ENCODE measurements around the gene TUBA4B.
"Not testable (repeated sequence)": the region's sequence is repeated elsewhere in the genome, so short reads cannot be mapped to it uniquely, and the experiment has no call there.

Gene TUBA4B

GRCh38 chr2:219248845-219249202 lies 4.2 kb upstream of the TUBA4B start:
- DNase-seq (ENCODE audit: low spot score), result no peak

- DNase-seq (ENCODE audit: low spot score), result peak; percentile 81
Observed at GRCh38 chr2:219249203-219249980, 3.7 kb upstream of the TUBA4B start.

- peak; percentile 38 for DNase-seq (ENCODE audit: low spot score)
Observed at GRCh38 chr2:219250049-219250781, 2.8 kb upstream of the TUBA4B start.

GRCh38 chr2:219251656-219252055 lies 1.4 kb upstream of the TUBA4B start:
- no peak for DNase-seq (ENCODE audit: low spot score)

GRCh38 chr2:219252084-219252483 lies 959 bp upstream of the TUBA4B start:
- peak; percentile 19 for DNase-seq (ENCODE audit: low spot score)

GRCh38 chr2:219252570-219252899 lies 508 bp upstream of the TUBA4B start:
- no peak for DNase-seq (ENCODE audit: low spot score)

- DNase-seq (ENCODE audit: low spot score), result peak; percentile 93
Observed at GRCh38 chr2:219253753-219254589, 928 bp downstream of the TUBA4B start, which contains the start of gene TUBA4A. Gene TUBA4A (minus strand): TSS chr2:219253918. CDS start chr2:219253858, 60 bp downstream.

- peak; percentile 88 for DNase-seq (ENCODE audit: low spot score)
Observed at GRCh38 chr2:219254590-219255201, 1.7 kb downstream of the TUBA4B start.

GRCh38 chr2:219258942-219259341 lies 5.9 kb downstream of the TUBA4B start:
- DNase-seq (ENCODE audit: low spot score), result not testable (repeated sequence)

GRCh38 chr2:219261024-219261855 lies 8.2 kb downstream of the TUBA4B start:
- DNase-seq (ENCODE audit: low spot score), result no peak

GRCh38 chr2:219266232-219266631 lies 13.2 kb downstream of the TUBA4B start:
- DNase-seq (ENCODE audit: low spot score), result no peak

GRCh38 chr2:219266886-219267285 lies 13.8 kb downstream of the TUBA4B start:
- DNase-seq (ENCODE audit: low spot score), result no peak

- no peak for DNase-seq (ENCODE audit: low spot score)
Observed at GRCh38 chr2:219268294-219268693, 15.3 kb downstream of the TUBA4B start.

- DNase-seq (ENCODE audit: low spot score), result no peak
Observed at GRCh38 chr2:219269362-219270054, 16.5 kb downstream of the TUBA4B start.

- DNase-seq (ENCODE audit: low spot score), result no peak
Observed at GRCh38 chr2:219270055-219270372, 17.0 kb downstream of the TUBA4B start.

- DNase-seq (ENCODE audit: low spot score), result no peak
Observed at GRCh38 chr2:219271021-219271420, 18.0 kb downstream of the TUBA4B start.

- DNase-seq (ENCODE audit: low spot score), result no peak
Observed at GRCh38 chr2:219272356-219272755, 19.3 kb downstream of the TUBA4B start.

- DNase-seq (ENCODE audit: low spot score), result no peak
Observed at GRCh38 chr2:219272995-219273394, 20.0 kb downstream of the TUBA4B start.

- DNase-seq (ENCODE audit: low spot score), result no peak
Observed at GRCh38 chr2:219273937-219274336, 20.9 kb downstream of the TUBA4B start.

GRCh38 chr2:219274361-219274921 lies 21.4 kb downstream of the TUBA4B start:
- no peak for DNase-seq (ENCODE audit: low spot score)
